GM10248 (cell line): ENCODE data around the gene CPD.

ENCODE experiments used
- CTCF ChIA-PET: fragments of 300-600 bp; sonication (Branson Sonifier 250); formaldehyde crosslinking; extraction: SDS; loops from one replicate; lab custom pipeline; 2021; ENCODE audit warnings: antibody characterized with exemption; lab: Yijun Ruan, JAX
- POLR2A ChIA-PET: fragments of 350-650 bp; sonication (Branson Sonifier 250); formaldehyde crosslinking; extraction: SDS; loops from one replicate; lab custom pipeline; 2020; ENCODE audit warnings: antibody characterized with exemption; lab: Yijun Ruan, JAX
- DNase-seq: peaks from one replicate; pipeline ENCODE4 v3.0.0; 2012; ENCODE audit errors: extremely low spot score
- TF ChIP-seq, protein P1 (sequence below): IDR thresholded peaks from 2 replicates; pipeline ENCODE4 v1.5.1; 2012; ENCODE audit warnings: mild to moderate bottlenecking, low read depth; ENCODE audit errors: extremely low read depth, missing control alignments, control extremely low read depth

Gene CPD

DNA sequence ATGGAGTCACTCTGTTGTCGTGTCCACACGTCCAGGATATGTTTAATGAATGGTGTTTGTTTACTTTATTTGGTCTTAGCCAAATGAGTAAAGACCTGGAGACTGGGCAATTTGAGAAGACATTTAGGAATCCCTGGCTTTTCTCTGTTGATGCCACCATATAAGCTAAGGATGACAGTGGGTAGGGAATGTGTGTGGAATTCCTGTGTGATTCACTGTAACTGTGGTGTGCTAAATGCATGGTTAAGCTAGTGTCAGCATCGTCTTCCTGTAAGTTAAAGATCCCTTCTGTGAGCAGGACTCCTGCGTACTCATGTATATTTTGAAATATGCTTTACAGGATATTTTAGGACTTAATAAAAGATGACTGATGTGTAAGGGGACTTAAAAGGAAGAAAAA, 124.8 kb downstream of the CPD start:
- TF ChIP-seq, protein P1, sequence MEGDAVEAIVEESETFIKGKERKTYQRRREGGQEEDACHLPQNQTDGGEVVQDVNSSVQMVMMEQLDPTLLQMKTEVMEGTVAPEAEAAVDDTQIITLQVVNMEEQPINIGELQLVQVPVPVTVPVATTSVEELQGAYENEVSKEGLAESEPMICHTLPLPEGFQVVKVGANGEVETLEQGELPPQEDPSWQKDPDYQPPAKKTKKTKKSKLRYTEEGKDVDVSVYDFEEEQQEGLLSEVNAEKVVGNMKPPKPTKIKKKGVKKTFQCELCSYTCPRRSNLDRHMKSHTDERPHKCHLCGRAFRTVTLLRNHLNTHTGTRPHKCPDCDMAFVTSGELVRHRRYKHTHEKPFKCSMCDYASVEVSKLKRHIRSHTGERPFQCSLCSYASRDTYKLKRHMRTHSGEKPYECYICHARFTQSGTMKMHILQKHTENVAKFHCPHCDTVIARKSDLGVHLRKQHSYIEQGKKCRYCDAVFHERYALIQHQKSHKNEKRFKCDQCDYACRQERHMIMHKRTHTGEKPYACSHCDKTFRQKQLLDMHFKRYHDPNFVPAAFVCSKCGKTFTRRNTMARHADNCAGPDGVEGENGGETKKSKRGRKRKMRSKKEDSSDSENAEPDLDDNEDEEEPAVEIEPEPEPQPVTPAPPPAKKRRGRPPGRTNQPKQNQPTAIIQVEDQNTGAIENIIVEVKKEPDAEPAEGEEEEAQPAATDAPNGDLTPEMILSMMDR = no peak
- POLR2A ChIA-PET = no interaction called here
- DNase-seq = no peak
- CTCF ChIA-PET = no interaction called here

DNA sequence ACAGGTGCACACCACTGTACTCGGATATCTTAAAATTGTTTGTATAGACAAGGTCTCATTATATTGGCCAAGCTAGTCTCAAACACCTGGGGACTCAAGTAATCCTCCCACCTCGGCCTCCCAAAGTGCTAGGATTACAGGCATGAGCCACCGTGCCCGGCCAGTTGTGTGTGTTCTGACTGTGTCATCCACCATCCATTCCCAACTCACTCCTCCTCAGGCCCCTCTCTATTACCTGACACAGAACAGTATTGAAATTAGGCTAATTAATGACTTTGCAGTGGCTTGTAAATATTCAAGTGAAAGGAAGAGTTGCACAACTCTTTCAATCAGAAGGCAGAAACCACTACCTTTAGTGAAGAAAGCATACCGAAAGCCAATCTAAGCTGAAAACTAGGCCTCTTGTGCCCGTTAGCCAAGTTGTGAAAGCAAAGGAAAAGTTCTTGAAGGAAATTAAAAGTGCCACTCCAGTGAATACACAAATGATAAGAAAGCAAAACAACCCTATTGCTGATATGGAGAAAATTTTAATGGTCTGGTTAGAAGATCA, 127.2 kb downstream of the CPD start:
- no peak for DNase-seq
- ChIA-PET POLR2A (no interaction called here), CTCF (interaction anchor here (1.9 kb wide), 1 partner anchor 29 kb away, joined by 7 read pairs; the partner anchor contains the start of gene GOSR1)
- TF ChIP-seq, protein P1 = no peak

DNA sequence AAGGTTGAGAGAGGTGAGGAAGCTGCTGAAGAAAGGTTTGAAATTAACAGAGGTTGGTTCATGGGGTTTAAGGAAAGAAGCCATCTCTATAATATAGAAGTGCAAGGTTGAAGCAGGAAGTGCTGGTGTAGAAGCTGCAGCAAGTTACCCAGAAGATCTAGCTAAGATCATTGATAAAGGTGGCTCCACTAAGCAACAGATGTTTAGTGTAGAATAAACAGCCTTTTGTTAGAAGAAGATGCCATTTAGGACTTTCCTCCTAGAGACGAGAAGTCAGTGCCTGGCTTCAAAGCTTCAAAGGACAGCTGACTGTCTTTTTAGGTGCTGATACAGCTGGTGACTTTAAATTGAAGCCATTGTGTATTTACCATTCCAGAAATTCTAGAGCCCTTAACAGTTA, 127.8 kb downstream of the CPD start:
- CTCF ChIA-PET = interaction anchor here (1.9 kb wide), 1 partner anchor 29 kb away, joined by 7 read pairs; the partner anchor contains the start of gene GOSR1
- TF ChIP-seq, protein P1 = no peak
- POLR2A ChIA-PET = no interaction called here
- DNase-seq = no peak

DNA sequence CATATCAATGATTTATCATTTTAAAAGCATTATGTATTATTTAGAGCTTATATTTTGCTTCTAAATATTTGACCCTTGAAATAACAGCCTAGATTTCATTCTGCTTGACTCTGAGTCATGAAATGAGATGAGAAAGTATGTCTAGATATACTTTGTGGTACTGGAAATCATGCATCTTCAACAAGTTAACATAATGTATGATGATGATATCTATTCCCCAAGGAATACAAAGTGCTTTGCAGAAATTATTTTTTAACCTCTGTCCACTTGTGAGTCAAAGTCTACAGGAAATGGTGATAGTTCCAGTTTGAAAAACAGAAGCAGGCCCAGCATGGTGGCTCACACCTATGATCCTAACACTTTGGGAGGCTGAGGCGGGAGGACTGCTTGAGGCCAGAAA, 134.6 kb downstream of the CPD start:
- TF ChIP-seq, protein P1 = no peak
- ChIA-PET CTCF (interaction anchor here (2.0 kb wide), 1 partner anchor 36 kb away, joined by 7 read pairs; the partner anchor contains the start of gene GOSR1), POLR2A (no interaction called here)
- DNase-seq = no peak

DNA sequence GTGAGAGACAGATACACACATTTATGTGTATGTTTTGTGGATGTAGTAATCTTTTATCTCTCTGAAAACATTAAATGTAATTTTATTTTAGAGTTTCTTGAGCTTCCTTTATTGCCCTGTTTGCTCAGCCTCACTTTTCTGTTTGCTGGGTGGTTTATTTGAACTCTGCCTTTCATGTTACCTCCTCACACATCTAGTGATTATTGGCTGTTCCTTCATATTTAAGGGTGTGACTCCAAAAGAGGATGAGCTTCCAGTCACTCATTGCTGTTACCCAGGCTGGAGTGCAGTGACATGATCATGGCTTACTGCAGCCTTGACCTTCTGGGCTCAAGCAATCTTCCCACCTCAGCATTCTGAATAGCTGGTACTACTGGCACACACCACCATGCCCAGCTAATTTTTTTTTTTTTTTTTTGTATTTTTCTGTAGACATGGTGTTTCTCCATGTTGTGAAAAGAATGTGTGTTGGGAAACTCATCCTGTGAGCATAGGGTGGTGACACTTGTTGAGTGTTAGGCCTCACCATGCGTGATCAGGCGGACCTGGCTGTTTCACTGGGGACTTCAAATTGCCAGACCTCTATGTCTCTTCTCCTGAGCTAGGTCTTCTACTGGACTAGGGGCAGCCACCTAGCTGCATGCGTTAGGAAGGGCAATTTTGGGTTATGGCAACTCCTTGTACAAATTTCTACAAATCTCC, 136.3 kb downstream of the CPD start:
- ChIA-PET CTCF (no interaction called here), POLR2A (interaction anchor here (0.6 kb wide), 1 partner anchor 33 kb away, joined by 5 read pairs; no protein-coding TSS in a partner anchor)
- TF ChIP-seq, protein P1 = no peak
- no peak for DNase-seq

DNA sequence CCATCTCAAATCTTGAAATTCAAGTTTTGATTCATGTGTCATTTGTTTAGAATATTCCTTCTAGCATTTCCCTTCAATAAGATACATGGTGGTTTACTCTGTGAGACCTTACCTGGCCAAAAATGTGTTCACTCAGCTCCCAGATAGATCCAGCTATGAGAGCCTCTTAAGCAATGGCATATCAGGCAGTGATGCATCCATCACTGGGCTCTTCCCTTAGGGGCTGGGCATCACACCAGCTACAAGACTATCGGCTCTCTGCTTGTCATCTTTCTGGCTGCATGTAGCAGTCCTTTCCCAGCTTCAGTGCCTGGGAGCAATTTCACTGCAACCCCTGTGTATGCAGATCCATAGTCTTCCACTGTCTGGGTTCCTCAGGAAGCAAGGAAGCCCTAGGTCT, 139.1 kb downstream of the CPD start:
- TF ChIP-seq, protein P1 = no peak
- no peak for DNase-seq
- CTCF ChIA-PET = no interaction called here
- POLR2A ChIA-PET = no interaction called here
